Stimulated activated CD4-positive, alpha-beta T cell treated with anti-CD3 and anti-CD28 coated beads, Interleukin-15, amount 100 ng/mL, for 24 hours (primary cell): ENCODE results near the gene SRSF11.

ENCODE experiments used
- DNase-seq: peaks from one replicate; pipeline ENCODE4 v3.0.0-alpha.2; 2020

Gene SRSF11

DNA sequence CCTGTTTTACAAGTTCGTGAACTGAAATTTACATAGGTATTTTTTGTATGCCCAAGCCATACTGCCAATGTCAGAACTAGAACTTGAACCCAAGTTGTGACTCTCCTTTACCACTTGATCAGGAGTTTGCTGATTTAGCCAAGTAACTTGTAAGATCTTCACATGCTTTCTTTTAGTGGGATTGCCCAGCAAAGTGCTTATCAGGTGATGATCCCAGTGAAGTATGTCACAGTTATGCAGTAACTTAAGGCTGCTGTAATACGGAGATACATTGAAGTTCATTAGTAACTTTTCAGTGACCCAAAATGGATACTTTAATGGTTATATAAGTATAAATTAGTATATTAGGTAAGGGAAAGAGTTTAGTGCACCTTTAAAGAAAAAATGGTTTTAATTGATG is 3.8 kb downstream of the SRSF11 start:
- DNase-seq, result no peak

DNA sequence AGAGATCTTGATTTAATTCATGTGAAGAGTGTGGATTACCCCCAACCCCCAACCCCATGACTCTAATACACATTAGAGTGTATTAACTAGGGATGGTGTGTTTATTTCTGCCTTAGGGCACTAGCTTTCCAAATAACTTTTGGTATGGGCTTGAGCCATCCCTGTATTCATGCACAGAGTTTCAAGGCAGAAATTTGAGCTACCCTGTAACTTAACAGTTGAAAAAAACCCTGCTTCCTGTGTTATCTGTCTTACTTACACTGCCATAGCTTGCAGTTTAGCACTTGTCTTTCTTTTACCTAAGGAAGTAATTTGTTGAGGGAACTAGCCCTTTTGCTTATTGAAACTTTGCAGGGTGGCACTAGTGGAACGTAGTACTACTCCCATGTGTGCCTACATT is 6.3 kb downstream of the SRSF11 start:
- no peak for DNase-seq

DNA sequence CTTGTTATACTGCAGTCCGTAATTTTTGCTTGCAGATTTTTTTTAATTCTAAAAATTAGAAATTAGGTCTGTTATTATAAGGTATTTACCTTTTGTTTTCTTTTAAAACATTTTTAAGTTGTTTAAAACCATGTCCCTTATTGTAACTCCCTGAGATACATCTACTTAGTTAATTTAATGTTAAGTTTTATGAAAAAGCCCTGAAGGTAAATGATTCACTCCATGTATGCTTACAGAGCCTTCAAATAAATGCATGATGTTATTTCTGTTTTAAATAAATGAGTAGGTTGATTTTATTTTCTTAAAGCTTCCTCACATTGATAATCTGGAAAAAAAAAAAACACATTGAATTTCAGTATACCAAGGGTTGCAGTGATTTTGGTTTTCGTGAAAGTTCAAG is 7.5 kb downstream of the SRSF11 start:
- no peak for DNase-seq

DNA sequence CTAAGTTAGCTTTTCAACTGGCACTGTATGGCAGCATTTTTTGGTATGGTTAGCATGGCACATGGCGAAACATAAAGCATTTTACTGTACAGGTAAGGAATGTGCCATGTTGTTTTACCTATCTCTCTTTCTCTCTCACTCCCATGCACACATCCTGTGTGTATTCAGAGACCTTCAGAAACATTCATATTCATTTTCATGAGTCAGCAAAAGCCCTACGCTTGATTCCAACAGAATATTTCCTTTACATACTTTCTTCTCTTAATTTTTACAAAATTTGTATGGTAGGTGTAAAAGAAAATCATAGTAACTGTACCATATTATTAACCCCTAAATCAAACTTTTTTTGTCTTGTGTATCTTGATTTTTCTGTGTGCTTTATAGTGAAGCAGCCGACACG is 10.3 kb downstream of the SRSF11 start:
- no peak for DNase-seq

DNA sequence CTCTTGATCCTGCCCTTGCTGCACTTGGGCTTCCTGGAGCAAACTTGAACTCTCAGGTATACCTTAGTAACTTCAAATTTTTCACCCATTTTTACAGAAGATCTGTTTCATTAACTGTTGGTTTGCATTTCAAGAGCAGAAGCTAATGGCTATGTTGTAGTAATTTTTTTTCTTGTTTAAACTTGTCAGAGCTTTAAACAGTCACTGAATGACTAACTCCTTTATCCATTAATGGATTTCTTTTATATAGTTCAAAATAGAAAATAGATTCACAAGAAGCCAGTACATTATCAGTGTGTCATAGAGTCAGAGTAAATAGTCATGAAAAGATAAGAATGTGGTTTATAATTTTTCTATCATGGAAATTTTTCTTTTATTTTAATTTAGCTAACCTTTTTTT is 13.6 kb downstream of the SRSF11 start:
- no peak for DNase-seq

DNA sequence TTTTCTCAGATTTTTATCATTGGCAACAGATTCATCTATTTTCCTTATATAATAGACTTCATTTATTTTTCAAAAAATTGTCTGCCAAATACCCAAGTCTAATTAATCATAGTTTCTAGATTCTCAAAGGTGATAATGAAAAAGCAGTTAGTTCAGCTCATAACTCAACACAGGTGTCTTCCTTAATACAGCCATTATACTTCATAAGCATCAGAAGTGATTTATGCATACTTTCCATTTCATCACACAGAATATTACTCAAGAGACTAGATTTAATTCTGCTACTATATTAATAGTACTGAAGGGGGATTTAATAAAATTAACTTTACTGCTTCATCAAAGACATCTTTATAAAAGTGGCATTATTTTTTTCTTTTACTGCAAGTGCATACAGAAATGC is 18.8 kb downstream of the SRSF11 start:
- no peak for DNase-seq

DNA sequence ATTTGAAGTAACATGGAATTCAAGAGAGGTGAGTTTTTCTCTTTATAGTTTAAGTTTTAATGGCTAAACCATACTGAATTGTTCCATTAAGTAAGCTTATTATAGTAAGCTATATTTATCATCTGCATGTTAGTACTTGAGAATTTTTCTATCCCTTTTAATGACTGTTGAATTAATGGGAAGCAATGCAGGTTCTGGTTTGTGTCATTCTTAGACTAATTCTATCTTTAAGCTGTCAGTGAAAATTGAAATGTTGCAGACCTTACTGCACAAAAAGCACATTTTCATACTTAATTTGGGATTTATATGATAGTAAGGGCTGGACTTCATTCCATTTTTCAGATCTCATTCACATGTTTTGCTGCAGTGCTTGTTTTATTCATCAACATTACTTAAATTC is 25.9 kb downstream of the SRSF11 start:
- DNase-seq, result no peak

DNA sequence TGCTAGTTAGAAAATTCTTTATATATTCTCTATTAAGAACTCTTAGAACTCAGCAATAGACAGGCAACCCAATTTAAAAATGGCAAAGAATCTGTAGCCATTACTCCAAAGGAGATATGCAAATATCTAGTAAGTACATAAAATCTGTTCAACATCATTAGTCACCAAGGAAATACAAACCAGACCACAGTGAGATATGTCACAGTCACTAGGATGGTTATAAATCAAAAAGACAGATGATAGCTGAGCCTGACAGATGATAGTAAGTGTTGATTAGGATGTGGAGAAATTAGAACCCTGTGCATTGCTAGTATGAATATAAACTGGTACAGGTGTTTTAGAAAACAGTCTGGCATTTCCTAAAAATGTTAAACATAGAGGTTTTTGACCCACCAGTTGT is 26.6 kb downstream of the SRSF11 start:
- no peak for DNase-seq

DNA sequence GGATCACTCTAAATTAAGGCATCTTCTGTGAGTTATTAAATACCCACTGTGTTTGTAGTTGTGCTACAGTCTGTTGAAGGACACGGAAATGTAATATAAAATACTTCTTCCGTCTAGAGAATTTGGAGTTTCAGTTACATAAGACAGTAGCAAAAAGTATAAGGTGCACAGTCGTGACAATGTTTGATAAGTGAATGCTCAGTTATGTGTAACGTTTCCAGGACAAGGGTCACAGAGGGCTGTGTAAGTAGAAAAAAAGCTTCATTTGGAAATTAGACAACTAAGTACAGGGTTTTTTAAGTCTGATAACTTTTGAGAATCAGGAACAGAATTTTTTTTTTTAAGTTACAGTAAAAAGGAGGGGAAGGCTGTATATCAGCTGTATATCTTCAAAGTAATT is 27.5 kb downstream of the SRSF11 start:
- no peak for DNase-seq

DNA sequence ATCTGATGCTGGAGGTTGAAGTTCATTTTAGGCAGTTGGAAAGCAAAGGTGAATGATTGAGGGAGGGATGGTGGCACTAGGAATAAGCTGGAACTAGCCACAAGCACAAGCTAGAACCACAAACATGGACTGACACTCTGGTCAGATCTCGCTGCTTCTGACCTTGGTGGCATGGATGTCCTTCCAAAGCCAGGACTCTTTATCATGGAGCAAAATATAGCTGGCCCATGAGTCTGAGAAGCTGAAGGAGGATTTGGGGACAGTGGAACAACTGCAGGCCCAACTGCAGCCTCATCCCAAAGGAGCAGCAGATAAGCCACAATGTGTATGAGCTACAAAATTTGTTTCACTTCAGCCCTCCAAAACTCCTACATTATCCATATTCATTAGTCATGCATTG is 35.5 kb downstream of the SRSF11 start:
- DNase-seq, result no peak

DNA sequence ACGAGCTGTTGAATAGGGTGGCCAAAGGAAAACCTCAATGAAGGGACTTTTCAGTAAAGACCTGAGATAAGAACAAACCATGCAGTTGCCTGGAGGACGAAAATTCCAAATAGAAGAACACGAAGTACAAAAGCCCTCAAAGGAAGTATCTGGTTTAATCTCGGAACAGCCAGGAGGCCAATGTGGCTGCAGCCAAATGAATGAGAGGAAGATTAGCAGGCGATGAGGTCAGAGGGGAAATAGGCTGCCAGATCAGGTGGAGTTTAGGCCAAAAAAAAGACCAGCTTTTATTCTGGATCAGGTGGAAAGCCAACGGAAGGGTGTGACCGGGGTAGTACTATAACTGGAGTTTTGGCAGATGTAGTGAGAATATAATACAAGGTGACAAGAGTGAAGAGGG is 43.7 kb downstream of the SRSF11 start:
- DNase-seq, result no peak

DNA sequence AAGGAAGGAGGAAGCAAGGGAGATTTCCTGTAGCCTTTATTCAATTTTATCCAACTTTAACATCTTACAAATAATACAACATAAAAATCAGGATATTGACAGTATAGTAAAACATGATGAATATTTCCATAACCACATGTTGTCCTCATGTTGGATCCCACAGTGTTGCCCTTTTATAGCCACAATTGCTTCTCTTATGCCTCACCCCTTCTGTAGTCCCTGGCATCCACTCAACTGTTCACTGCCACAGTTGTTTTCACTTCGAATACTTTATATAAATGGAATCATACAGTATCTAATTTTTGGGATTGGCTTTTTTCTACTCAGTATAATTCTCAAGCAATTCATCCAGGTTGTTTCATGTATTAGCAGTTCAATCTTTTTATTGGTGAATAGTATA is 44.8 kb downstream of the SRSF11 start:
- DNase-seq, result no peak

DNA sequence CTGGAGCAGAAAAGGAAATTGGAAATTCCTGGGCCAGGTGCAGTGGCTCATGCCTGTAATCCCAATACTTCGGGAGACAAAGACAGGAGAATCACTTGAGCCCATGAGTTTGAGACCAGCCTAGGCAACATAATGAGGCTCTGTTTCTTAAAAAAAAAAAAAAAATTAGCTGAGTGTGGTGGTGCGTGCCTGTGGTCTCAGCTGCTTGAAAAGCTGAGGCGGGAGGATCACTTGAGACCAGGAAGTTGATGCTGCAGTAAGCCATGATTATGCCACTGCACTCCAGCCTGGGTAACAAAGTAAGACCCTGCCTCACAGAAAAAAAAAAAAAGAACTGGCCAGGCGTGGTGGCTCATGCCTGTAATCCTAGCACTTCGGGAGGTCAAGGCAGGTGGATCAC is 56.7 kb downstream of the SRSF11 start:
- DNase-seq, result no peak

DNA sequence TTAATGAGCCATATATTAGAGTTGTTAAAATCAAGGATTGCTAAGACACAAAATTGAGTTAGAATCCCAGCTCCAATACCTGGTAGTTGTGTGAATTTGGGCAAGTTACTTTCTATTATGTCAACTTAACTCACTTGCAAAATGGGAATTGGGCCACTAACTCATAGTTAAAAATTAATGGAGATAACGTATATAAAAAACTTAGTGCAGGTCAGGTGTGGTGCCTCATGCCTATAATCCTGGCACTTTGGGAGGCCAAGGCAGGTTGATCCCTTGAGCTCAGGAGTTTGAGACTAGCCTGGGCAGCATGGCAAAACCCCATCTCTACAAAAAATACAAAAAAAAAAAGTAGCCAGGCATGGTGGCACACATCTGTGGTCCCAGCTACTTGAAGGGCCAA is 57.5 kb downstream of the SRSF11 start:
- DNase-seq, result no peak

DNA sequence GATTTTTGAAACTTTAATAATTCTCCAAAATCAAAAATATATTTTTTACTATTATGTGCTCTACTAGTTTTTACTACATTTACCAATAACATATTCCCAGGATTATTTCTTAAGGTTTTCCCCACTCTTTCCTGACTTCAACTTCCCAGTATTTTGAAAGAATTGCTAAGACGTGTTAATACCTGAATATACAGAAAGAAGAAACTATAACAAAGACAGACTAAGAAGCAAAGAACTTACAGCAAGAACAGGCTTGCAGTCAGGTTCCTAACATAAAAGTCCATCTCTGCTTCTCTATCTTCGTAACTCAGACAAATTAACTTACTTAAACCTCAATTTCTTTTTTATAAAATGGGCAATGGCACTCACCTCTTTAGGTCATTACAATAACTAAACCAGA is 63.2 kb downstream of the SRSF11 start:
- no peak for DNase-seq

DNA sequence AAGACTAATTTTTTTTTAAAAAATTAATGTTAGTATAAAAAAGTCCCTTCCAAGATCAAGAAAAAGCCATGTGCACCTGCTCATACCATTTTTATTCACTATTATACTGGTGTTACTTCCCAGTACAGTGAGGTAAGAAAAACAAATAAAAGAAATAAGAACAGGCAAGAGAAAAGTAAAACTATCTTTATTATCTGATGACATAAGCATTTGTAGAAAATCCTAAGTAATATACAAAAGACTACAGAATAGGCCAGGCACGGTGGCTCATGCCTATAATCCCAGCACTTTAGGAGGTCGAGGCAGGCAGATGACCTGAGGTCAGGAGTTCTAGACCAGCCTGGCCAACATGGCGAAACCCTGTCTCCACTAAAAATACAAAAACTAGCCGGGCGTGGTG is 65.3 kb downstream of the SRSF11 start:
- no peak for DNase-seq

DNA sequence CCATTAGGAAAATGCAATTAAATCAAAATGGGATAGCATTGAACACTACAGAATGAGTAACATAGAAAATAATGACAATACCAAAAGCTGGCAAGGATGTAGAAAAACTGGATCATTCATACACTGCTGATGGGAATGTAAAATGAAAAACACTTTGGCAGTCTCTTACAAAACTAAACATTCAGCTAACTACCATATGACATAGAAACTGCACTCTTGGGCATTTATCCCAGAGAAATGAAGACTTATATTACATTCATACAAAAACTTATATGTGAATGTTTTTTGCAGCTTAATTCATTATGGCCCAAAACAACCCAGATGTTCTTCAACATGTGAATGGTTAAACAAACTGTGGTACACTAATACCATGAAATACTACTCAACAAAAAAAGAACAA is 67.0 kb downstream of the SRSF11 start:
- no peak for DNase-seq

DNA sequence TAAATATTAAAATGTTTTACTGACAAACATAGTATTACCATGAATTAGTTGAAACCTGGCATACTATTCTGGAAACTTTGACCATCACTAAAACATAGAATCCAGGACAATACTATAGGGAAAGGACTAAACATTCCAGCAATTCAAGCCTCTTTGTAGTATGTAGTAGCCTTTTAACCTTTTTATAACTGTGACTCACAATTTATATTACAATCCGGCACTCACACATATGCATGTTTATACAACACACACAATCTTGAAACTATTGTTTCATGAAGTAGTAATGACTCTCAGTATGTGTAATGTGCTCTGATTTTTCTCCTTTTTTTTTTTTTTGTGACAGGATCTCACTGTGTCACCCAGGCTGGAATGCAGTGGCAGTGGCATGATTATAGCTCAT is 69.0 kb downstream of the SRSF11 start:
- no peak for DNase-seq

DNA sequence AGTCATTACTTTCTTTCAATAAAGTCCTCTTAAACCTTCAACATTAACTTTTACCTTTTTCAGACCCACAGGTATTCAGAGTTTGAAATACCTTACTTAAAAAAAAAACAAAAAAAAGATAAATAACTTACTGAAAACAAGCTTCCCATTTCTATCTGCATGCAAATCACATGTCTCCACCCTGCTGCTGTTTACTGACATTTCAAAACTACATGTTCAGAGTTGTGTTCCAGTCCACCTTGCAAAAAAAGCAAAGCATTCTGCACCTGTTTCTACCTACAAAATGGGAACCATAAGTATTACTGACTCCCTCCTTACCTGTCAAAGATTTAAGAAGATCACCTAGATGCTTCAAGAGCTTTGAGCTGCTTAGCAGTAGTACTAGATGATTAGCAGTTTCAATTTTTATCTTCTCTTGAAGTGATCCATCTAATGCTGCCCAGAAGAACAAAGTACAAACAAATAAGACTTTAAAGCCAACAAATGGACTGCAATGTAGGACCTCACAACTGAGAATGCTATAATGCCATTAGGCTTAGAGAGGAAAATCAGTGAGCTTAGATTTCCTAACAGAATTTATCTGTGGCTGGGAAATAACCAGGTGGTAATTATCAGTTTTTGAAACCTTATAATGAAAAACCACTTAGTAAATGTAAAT is 72.1 kb downstream of the SRSF11 start:
- no peak for DNase-seq

DNA sequence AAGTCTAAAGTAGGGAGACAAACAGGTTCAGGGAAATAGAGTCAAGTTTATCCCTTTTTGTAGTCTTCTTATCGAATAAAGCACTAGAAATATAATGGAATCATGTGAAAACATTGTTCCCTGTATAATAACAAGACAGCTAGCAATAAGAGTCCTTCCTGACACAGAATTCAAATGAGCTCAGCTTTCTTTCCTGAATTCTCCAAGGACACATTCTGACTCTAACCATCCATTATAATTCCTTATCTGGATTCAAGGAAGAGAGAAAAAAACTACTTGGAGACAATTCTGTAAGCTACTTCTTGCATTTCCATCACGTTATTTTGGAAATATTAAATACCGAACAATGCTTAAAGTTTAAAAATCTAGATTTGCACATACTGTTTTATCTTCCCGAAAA is 74.6 kb downstream of the SRSF11 start:
- DNase-seq, result no peak

DNA sequence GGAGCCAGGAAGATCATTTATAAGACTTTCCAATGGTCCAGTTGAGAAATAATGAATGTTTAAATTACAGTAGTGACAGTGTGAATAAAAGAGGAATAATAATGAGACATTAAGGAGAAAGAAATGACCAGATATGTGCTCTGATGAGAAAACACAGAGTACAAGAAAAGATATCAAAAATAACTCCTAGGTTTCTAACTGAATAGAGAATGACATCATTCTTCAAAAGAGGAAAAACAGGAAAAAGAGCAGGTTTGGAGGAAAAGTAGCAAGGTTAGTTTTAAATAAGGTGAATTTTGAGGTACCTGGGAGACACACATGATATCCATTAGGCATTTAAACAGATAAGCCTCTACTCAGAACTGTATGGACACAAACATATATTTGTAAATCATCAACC is 78.3 kb downstream of the SRSF11 start:
- DNase-seq, result no peak
